HepG2 (cell line): ENCODE data around the gene GABRR3. TPM values are rescaled to one million over a fixed set of nuclear protein-coding genes. Genes with fewer than 3 reads are reported as not detected.

Experiments used
- FOXP1 ChIP-seq, 2 experiments: fragments of 450-650 bp in 1 of 2; IDR thresholded peaks; 2 replicates each; pipeline ENCODE4 v1.6.1; 2017 to 2018; ENCODE audit warnings: antibody characterized with exemption in 1 of 2
- HDAC2 ChIP-seq: sonication (generic); formaldehyde crosslinking; IDR thresholded peaks from 2 replicates; pipeline ENCODE4 v1.4.0; 2020; ENCODE audit warnings: missing genetic modification reagents
- HHEX ChIP-seq: IDR thresholded peaks from 2 replicates; pipeline ENCODE4 v1.6.1; 2016; ENCODE audit warnings: control low read depth
- HNF1A ChIP-seq, 2 experiments: sonication (generic) in 1 of 2; formaldehyde crosslinking in 1 of 2; IDR thresholded peaks; 2 replicates each; pipeline versions ENCODE4 v1.4.0 to v1.6.1; 2016 to 2020; ENCODE audit warnings: borderline replicate concordance in 1 of 2, low read depth in 1 of 2, mild to moderate bottlenecking in 1 of 2, missing genetic modification reagents in 1 of 2
- IKZF4 ChIP-seq: sonication (generic); formaldehyde crosslinking; IDR thresholded peaks from 2 replicates; pipeline ENCODE4 v1.5.1; 2020; ENCODE audit warnings: borderline replicate concordance, mild to moderate bottlenecking, low read depth, missing genetic modification reagents; ENCODE audit errors: not compliant biosample characterization
- MAF1 ChIP-seq: sonication (generic); formaldehyde crosslinking; IDR thresholded peaks from 2 replicates; pipeline ENCODE4 v1.5.0; 2020; ENCODE audit warnings: missing genetic modification reagents, borderline replicate concordance
- MAFF ChIP-seq: IDR thresholded peaks from 2 replicates; pipeline ENCODE4 v1.6.1; 2011; ENCODE audit warnings: low read depth, low read length, improper control_type of control experiment
- MAFK ChIP-seq, 2 experiments: IDR thresholded peaks in 1 of 2; conservative IDR thresholded peaks in 1 of 2; 2 replicates each; pipeline ENCODE4 v1.6.1; 2011; ENCODE audit warnings: improper control_type of control experiment in 2 of 2, low read length in 2 of 2
- MEF2D ChIP-seq: sonication (generic); formaldehyde crosslinking; IDR thresholded peaks from 2 replicates; pipeline ENCODE4 v1.5.1; 2020; ENCODE audit warnings: mild to moderate bottlenecking, missing genetic modification reagents
- SCMH1 ChIP-seq: sonication (generic); formaldehyde crosslinking; IDR thresholded peaks from 2 replicates; pipeline ENCODE4 v1.9.0; 2021; ENCODE audit warnings: missing genetic modification reagents, mild to moderate bottlenecking, borderline replicate concordance
- SRSF9 ChIP-seq: fragments of 200-400 bp; formaldehyde crosslinking; IDR thresholded peaks from 2 replicates; pipeline ENCODE4 v1.6.1; 2018; ENCODE audit warnings: borderline replicate concordance, mild to moderate bottlenecking, low read depth, low read length; ENCODE audit not compliant: insufficient read depth, poor library complexity, severe bottlenecking
- TOPORS ChIP-seq: sonication (generic); formaldehyde crosslinking; IDR thresholded peaks from 2 replicates; pipeline ENCODE4 v1.8.0; 2023; ENCODE audit warnings: mild to moderate bottlenecking, missing genetic modification reagents
- ZBTB14 ChIP-seq: sonication (generic); formaldehyde crosslinking; IDR thresholded peaks from 2 replicates; pipeline ENCODE4 v1.4.0; 2020; ENCODE audit warnings: missing genetic modification reagents
- ZC3H4 ChIP-seq: sonication (generic); formaldehyde crosslinking; IDR thresholded peaks from 2 replicates; pipeline ENCODE4 v1.4.0; 2020; ENCODE audit warnings: missing genetic modification reagents, borderline replicate concordance
- ZFYVE20 ChIP-seq: sonication (generic); formaldehyde crosslinking; IDR thresholded peaks from 2 replicates; pipeline ENCODE4 v1.8.0; 2023; ENCODE audit warnings: low read depth, mild to moderate bottlenecking, moderate library complexity, missing genetic modification reagents, borderline replicate concordance
- ZNF350 ChIP-seq: sonication (generic); formaldehyde crosslinking; IDR thresholded peaks from 2 replicates; pipeline ENCODE4 v1.4.0; 2020; ENCODE audit warnings: mild to moderate bottlenecking, low read depth, missing genetic modification reagents, borderline replicate concordance
- ZNF609 ChIP-seq: sonication (generic); formaldehyde crosslinking; IDR thresholded peaks from 2 replicates; pipeline ENCODE4 v1.4.0; 2020; ENCODE audit warnings: mild to moderate bottlenecking, missing genetic modification reagents, borderline replicate concordance
- ZNF788 ChIP-seq: sonication (generic); formaldehyde crosslinking; IDR thresholded peaks from 2 replicates; pipeline ENCODE4 v1.5.0; 2020; ENCODE audit warnings: mild to moderate bottlenecking, missing genetic modification reagents, borderline replicate concordance
- polyA plus RNA-seq, 8 experiments: library from polyadenylated mRNA; depleted of rRNA in 3 of 8; stranded (reverse) in 7 of 8; unstranded in 1 of 8; fragments of >200 nt; fragmentation: Illumina TruSeq in 4 of 8; extraction: Trizol in 4 of 8; gene quantifications; 2 replicates each; pipeline versions ENCODE4 v1.2.1 to v1.2.3, GENCODE V29; 2011 to 2016; ENCODE audit warnings: low read depth in 4 of 8, missing spikeins in 1 of 8, mixed read lengths in 1 of 8; ENCODE audit not compliant: insufficient read depth in 1 of 8
- total RNA-seq, 5 experiments: library from RNA; depleted of rRNA; stranded (reverse); fragments of >200 nt; fragmentation: Illumina TruSeq; extraction: Trizol; gene quantifications; 2 replicates each; pipeline ENCODE4 v1.2.3, GENCODE V29; 2016; ENCODE audit warnings: low read depth in 1 of 5

Gene GABRR3
- total and polyA plus RNA-seq, 2 of the 13 experiments (the other 11 are each of a cell fraction or from before 2014, with no cell fraction given) = 0.42 to 0.83 TPM

- TF ChIP-seq ZNF609 (CRISPR knock-in tag) = 0 out of 2 replicates have a peak, but pooled peaks have one; percentile 55
- no peak for TF ChIP-seq FOXP1 (IDR thresholded peaks at IDR 0.05)
- peak; percentile 52; the same call in 1 of the 2 replicates for TF ChIP-seq FOXP1 (CRISPR knock-in tag; IDR thresholded peaks at IDR 0.05)
- TF ChIP-seq SCMH1 = no peak
- no peak for TF ChIP-seq MAFF
- peak; percentile 42; the same call in 1 of the 2 replicates for TF ChIP-seq HNF1A (IDR thresholded peaks at IDR 0.05; ENCODE audit: low read depth)
- peak; percentile 32; the same call in 1 of the 2 replicates for TF ChIP-seq HNF1A (CRISPR knock-in tag; IDR thresholded peaks at IDR 0.05; ENCODE audit: borderline replicate concordance)
- TF ChIP-seq SRSF9 = no peak
- 0 out of 2 replicates have a peak, but pooled peaks have one; percentile 27 for TF ChIP-seq ZNF350
- no peak for TF ChIP-seq MEF2D (CRISPR knock-in tag)
- no peak for TF ChIP-seq ZFYVE20 (CRISPR knock-in tag)
- peak; percentile 52 for TF ChIP-seq HDAC2
- TF ChIP-seq ZC3H4 = no peak
- TF ChIP-seq TOPORS (CRISPR knock-in tag) = no peak
- TF ChIP-seq ZBTB14 (CRISPR knock-in tag) = no peak
- TF ChIP-seq IKZF4 = no peak
- no peak for TF ChIP-seq MAFK (conservative IDR thresholded peaks at IDR 0.05 in 1 of 2, IDR thresholded peaks at IDR 0.05 in 1 of 2; ENCODE audit: low read length in 2 of 2)
- TF ChIP-seq HHEX (CRISPR knock-in tag) = no peak
- no peak; the same call in 1 of the 2 replicates for TF ChIP-seq ZNF788 (CRISPR knock-in tag)
- no peak for TF ChIP-seq MAF1 (CRISPR knock-in tag)
Measured at GRCh38 chr3:97992547-97993173, 42.5 kb downstream of the GABRR3 start (continued).
